ENCODE results near the gene ETNK2.

DNA sequence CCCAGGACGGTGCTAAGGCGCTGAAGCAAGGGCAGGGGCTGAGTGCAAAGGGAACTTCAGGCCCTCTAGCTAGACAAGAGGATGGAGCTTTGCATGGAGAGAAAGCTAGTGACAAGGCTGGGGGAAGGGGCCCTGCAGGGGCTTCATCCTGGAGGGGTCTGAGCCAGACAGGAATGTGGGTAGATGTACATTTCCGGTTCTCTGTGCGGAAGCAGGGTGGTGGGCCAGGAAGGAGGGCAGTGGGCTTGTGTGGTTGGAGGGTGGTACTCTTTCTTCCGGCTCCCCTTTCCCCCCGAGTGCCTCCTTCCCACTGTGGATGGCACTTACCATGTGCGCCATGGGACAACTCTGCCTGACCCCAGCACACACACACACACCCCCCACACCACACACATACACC, 42.9 kb upstream of the ETNK2 start:
- no peak for TF ChIP-seq POLR2A (IDR thresholded peaks at IDR 0.05; ENCODE audit: low read depth)
- TF ChIP-seq CTCF (IDR thresholded peaks at IDR 0.05) = no peak
